NCI-H2227 treated with DMSO at 0.1 percent for 48 hours (cell line): ENCODE data around the gene MRPL11.
"Not testable (repeated sequence)": the region's sequence is repeated elsewhere in the genome, so short reads cannot be mapped to it uniquely, and the experiment has no call there.

Experiments used
- DNase-seq: peaks from one replicate; lab custom pipeline; 2025; lab: John Stamatoyannopoulos, UW

Gene MRPL11

DNA sequence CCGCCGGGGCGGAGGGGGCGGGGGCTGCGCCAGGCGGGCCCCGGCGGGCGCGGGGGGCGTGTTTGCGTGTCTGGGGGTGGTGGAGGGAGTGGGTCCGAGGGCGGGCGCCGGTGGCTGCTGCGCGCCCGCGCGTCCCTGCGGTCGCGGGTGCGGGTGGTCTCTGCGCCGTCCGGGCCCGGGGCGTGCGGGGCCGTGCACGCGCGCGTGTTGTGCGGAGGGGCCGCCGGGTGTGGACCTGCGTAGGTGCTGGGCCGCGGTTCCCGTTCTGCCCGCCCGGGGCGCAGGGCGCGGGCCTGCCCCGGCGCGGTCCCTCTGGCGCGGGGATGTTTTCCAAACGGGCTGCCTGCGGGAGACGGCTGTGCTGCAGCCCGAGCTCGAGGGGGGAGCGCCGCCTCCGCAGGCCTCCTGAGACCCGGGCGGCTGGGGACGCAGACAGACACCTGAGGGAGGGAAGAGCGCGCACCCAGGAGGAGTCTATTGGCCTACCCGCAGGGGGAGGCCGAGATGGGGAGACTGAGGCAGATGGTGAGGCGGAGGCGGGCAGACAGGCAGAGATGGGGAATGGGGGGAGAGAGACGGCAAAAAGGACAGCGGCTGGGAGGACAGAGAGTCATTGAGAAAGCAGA is 28.5 kb upstream of the MRPL11 start:
- no peak for DNase-seq

DNA sequence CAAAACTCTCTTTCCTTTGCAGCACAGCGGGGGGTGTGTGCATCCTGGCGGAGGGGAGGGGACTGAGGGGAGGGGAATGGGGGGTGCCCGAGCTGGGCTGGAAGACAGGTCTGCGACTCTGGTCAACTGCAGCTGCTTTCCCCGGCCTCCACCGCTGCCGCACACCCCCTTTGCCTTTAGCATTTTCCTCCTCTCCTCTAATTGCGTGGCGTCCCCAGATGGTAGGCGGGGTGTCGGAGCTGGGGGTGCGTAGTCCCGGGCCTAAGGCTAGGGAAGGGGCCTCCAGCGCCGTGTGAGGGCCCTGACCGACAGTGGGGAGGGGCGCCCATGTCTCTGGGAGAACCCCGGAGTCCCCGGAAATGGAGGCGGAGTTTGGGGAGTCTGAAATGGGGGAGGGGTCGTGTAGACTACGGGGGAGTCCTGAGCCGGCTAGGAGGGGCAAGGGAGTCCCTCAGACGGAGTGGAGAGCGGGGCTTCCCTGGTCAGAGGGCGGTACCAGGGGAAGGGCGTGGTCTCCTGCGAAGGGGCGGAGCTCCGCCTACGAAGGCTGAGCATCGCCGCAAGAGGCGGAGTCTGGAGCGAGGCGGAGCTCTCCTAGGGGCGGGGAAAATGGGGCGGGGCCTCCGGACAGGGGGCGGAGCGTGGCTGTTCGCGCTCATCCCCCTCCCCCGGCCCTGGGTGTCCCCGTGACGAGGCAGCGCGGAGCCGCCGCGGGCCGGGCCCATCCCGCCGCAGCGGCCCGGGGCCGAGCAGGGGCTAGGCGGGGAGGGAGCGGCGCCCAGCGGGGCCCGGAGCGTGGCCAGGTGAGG is 27.8 kb upstream of the MRPL11 start, which contains the start of gene PELI3:
TSS of gene PELI3 (plus strand) at position 681 of the 809 bp plus-strand sequence. CDS start 1,224 bp downstream, outside the sequence.
- DNase-seq, result peak; percentile 91

DNA sequence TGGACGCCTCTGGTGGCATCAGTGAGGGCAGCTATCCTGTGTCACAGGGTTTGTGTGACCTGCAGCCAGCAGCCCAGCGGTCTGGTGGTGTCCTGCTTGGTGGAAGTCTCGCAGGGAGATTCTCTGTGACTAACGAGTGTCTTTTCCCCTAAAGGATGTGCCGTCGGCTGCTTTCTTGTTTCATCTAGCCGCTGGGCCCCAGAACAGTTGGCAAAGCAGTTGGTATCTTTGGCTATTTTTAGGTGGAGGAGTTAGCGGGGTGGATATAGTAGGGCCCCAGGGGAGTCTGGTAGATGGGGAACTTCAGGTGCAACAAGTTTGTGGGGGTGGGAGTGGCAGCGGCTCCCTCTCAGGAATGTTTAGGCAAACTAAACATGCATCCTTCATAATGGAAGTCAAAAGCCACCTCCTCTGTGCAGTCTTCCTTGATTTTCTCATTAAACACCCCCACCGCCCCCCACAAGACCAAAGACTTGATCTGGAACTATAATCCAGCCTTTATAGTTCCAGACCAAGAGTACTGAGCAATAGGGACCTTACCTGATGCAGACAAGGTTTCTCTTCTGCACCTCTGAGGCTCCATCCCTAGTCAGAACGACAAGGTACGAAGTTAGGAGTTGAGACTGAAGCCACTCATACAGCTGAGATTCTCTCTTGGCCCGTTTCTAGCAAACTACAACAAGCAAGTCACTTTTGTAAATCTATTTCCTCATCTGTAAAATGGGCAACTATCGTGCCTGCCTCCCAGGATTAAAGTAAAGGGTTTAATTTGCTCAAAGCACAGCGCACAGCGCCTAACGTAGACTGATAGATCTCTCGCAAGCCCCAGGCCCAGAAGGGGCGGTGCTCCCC is 27.0 kb upstream of the MRPL11 start:
- DNase-seq, result no peak

DNA sequence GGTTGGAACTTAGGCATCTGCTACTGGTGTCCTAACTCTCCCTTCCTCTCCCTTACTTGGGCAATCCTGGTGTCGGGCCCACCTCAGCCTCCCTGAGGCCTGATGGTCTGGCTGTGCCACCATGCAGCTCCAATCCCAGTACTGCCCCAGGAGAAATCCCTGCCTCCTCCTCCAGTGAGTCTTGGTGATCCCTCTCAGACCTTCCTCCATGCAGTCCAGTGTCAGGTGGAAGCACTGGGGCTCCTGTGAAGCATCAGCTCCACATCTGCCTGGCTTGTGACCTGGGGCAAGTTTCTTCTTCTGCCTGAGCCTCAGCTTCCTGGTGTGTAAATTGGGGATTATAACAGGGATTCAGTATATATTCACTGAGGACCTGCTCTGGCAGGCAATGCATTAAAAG is 26.3 kb upstream of the MRPL11 start:
- DNase-seq, result no peak

DNA sequence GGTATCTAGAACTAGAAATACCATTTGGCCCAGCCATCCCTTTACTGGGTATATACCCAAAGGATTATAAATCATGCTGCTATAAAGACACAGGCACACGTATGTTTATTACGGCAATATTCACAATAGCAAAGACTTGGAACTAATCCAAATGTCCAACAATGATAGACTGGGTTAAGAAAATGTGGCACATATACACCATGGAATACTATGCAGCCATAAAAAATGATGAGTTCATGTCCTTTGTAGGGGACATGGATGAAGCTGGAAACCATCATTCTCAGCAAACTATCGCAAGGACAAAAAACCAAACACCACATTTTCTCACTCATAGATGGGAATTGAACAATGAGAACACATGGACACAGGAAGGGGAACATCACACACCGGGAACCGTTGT is 25.5 kb upstream of the MRPL11 start:
- not testable (repeated sequence) for DNase-seq

DNA sequence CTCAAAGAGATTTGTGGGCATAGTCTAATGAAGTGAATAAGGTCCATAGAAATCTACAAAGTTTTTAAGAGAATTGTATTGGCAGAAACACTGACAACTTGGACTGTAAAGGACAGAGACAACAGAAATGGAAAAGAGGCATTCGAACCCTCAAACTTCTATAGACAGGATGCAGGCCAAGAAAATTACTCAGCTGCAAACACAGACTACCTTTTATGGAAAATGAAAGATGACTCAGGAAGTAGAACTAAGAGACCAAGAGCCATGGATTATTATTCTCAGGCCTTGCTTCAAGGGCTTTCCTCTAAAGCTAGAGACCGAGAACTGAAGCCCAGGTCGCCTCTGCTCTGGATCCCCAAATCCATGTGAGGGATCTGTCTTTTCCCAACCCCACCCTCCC is 24.3 kb upstream of the MRPL11 start:
- no peak for DNase-seq

DNA sequence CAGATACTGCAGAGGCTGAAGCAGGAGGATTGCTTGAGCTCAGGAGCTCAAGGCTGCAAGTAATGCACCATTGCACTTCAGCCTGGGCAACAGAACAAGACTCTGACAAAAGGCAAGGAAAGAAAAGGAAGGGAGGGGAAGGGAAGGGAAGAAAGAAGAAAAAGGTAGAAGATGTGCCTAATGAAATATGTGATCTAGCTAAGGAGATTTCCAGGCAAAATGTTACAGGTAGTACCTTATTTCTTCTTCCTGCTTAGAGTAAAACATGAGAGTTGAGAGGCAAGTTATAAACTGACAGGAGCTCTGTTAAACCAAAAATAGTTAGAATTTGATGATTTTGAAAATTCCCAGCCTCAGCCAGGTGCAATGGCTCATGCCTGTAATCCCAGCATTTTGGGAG is 23.4 kb upstream of the MRPL11 start:
- DNase-seq, result no peak

DNA sequence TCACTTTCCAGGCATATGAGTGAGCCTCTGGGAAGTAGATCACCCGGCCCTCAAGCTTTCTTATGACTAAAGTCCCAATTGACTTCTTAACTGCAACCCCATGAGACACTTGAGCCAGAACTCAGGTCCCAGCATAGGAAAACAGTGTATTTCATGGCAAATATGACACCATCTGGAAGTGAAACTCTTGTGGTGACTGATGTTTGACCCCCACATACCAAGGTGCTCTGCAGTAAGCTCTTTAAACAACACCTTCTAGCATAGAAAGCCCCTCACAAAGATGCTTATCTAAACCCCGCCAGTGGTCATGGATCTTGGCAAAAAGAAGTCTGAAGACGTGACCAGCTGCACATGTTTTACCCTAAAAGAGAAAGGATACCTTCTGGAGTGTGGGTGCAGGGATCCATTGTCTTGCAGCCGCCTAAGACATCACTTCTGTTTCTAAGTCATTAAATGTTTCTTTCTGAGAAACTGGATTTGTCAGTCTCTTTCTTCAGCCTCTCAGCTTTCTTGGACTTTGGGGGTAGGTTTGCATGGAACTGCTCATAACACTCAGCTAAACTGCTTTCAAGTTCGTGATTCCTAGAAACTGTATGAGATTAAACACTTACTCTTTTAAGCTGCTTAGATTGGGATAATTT is 20.6 kb upstream of the MRPL11 start:
- DNase-seq, result no peak

DNA sequence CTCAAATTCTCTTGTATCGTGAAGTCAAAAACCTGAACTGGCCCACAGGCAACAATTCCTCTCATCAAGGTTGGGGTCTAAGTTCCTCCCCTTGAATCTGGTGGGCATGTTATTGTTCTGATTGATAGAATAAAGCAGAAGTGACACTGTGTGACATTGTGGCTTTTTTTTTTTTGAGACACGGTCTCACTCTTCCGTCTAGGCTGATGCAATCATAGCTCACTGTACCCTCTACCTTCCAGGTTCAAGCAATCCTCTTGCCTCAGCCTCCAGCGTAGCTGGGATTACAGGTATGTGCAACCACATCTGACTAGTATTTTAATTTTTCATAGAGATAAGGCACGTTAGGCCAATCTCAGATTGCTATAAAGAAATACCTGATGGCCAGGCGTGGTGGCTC is 19.2 kb upstream of the MRPL11 start:
- no peak for DNase-seq

DNA sequence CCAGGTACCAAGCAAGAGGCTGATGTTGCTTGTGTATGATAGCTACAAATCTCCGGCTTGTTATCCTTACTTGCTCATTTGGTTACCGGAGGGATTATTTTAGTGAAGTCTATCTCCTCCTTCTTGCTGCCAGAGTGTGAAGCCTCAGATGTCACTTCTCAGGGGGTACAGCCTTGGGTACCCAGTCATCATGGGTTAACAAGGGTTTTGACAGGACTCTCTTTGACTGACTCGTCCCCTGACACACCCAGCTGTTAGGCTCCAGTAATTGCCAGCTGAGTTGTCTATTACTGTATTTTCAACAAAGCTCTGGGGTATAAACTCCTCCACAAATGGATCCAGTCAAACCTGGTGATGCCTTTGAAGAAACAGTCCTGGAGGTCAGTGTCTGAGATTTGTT is 16.2 kb upstream of the MRPL11 start:
- DNase-seq, result no peak

DNA sequence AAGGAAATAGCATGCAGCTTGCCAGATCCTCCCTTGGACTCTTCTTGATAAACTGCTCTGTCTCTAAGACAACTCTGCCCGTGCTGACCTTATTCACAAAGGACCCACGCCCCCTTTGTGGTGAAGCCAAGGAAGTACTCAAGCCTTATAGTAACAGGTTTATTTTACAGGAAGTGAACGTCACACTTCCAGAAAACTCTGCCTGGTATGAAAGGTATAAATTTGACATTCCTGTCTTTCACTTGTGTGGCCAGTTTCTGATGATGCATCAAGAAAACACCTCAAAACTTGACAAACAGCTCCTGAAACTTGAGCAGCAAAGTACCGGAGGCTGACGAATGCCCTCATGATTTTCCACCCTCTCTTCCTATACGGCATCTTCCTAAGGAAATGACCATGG is 15.6 kb upstream of the MRPL11 start:
- peak; percentile 15 for DNase-seq

DNA sequence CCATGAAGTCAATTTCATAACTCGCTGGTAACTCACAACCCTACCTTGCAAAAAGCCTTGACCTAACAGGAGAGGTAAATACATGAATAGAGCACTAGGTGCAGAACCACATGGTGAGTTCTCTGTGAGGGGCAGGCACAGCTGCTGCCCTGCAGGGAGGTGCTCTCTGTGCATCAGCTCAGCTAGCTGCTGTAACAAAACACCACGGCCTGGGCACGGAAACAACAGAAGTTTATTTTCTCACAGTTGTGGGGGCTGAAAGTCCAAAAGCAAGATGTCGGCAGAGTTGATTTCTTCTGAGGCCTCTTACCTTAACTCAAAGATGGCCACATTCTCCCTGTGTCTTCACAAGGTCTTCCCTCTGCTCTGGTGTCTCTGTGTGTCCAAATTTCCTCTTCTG is 13.0 kb upstream of the MRPL11 start:
- DNase-seq, result no peak

DNA sequence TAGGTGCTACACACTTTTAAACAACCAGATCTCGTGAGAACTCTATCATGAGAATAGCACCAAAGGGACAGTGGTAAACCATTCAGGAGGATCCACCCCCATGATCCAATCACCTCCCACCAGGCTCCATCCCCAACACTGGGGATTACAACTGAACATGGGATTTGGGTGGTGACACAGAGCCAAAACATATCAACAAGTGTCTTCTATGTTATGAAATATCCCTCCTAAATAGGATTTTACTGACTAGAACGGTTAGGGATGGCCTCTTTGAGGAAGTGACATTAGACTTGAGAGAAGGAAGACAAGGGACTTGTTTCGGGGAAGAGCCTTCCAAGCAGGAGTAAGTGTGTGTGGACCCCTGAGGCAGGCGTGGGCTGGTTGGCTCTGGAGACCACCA is 11.9 kb upstream of the MRPL11 start:
- DNase-seq, result no peak

DNA sequence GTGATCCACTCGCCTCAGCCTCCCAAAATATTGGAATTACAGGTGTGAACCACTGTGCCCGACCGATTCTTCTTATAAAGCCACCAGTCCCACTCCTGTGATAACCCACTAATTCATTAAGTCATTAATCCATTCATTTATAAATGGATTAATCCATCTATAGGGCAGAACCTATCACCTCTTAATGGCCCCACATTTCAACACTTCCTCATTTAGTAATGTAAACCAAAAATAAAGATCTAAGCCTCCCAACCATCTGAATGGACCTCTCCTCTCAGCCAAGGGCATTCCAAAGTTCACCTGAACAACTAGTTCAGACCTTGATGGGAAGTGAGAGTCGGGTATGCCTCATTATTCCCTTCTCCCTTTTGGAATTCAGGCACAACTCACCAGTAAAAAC is 9.9 kb upstream of the MRPL11 start:
- no peak for DNase-seq

DNA sequence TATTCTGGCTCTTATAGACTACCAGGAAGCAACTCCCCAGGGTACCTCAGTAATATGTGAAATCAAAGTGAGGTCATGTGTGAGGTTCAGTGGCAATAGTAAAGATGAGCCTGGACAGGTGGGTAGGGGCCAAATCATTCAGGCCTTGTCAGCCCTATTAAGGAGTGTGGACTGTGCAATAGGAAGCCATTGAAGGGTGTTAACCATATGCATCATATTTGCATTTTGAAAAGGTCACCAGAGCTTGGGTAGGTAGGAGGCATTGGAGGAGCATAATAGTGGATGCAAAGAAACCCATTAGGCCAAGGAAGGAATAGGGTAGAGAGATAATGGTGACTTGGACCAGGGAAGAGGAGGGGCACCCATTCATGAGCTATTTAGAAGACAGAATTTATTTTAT is 8.4 kb upstream of the MRPL11 start:
- no peak for DNase-seq

DNA sequence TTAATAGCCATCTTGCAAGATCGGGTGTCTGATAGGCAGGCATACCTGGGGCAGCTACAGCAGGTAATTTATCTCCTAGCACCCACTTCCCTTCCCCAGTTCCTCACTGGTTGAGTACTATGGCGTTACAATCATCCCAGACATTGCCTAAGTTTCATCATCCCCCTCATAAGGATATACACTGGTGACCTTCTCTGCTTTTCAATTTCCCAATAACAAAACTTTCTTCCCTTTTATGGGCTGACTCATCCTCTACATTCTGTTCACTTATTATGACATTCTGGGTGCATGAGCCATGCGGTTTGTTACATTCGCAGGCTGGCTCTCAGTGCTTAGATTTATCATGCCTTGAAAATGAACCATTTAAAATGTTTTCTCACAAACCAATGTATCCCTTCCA is 5.0 kb upstream of the MRPL11 start:
- DNase-seq, result no peak

DNA sequence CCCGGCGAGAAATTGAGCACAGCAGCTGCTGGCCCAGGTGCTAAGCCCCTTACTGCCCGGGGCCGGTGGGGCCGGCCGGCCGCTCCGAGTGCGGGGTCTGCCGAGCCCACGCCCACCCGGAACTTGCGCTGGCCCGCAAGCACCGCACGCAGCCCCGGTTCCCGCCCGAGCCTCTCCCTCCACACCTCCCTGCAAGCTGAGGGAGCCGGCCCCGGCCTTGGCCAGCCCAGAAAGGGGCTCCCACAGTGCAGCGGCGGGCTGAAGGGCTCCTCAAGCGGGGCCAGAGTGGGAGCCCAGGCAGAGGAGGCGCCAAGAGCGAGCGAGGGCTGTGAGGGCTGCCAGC is 2.3 kb upstream of the MRPL11 start:
- DNase-seq, result not testable (repeated sequence)

DNA sequence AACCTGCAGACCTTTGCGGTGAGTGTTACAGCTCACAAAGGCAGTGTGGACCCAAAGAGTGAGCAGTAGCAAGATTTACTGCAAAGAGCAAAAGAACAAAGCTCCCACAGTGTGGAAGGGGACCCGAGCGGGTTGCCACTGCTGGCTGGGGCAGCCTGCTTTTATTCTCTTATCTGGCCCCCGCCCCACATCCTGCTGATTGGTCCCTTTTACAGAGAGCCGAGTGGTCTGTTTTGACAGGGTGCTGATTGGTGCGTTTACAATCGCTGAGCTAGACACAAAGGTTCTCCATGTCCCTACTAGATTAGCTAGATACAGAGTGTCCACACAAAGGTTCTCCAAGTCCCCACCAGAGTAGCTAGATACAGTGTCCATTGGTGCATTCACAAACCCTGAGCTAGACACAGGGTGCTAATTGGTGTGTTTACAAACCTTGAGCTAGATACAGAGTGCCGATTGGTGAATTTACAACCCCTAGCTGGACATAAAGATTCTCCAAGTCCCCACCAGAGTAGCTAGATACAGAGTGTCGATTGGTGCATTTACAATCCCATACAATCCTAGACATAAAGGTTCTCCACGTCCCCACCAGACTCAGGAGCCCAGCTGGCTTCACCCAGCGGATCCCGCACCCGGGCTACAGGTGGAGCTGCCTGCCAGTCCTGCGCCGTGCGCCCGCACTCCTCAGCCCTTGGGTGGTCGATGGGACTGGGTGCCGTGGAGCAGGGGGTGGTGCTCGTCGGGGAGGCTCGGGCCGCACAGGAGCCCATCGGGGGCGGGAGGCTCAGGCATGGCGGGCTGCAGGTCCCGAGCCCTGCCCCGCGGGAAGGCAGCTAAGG is 1.7 kb upstream of the MRPL11 start:
- DNase-seq, result not testable (repeated sequence)

DNA sequence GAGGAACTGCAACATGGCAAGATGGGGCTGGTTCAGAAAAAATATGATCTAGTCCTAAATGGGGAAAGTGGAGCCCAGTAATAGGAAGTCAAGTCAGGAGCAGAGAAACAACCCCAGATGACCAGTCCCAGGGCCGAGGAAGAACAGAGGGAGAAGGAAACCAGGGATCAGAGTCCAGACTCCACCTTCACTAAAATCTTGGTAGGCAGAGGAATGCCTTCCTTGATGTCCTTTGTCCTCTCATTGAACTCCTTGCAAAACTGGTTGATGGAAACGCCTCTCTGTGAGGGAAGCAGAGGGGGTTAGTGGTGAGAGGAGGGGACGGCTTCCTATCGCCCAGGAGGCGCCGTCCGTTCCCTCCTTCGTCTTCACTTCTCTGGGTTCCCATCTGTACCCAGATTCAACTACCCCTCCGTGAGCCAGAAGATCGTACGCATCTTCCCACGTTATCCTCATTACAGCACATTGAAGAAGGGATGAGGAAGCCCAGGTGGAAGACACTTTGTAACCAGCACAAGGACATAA is 607 bp downstream of the MRPL11 start:
- peak; percentile 39 for DNase-seq

DNA sequence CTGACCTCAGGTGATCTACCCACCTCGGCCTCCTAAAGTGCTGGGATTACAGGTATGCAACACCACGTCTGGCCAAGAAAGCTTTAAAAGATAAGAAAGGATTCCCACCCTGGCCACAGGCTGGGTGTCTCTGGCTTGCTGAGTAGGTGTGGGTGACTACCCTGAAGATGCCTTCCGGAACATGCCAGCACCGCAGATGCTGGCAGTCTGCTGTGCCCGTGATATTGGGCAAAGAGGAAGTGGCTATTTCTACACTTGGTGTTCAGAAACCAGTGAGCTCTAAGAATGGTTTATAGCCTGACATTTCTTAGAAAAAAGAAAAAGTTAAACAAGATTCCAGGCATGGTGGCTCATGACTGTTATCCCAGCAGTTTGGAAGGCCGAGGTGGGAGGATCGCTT is 6.1 kb downstream of the MRPL11 start:
- no peak for DNase-seq

DNA sequence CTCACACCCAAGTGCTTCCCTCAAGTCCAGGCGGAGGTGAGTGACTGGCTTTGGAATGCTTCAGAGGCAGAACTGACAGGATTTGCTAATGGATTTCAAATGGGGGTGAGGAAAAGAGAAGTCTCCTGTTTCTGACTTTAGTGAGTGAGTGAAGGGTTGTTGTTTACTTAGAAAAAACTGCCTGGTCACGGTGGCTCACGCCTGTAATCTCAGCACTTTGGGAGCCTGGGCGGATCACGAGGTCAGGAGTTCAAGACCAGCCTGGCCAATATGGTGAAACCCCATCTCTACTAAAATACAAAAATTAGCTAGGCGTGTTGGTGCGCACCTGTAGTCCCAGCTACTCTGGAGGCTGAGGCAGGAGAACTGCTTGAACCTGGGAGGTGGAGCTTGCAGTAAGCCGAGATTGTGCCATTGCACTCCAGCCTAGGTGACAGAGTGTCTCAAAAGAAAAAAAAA is 6.7 kb downstream of the MRPL11 start:
- not testable (repeated sequence) for DNase-seq
